CD4-positive, alpha-beta T cell treated with Interleukin-15 for 4 hours (primary cell): ENCODE measurements around the gene EIF3K.
A peak's percentile ranks its signal among the peaks of the same experiment; 100 is the strongest.
"Not testable (repeated sequence)": the region's sequence is repeated elsewhere in the genome, so short reads cannot be mapped to it uniquely, and the experiment has no call there.

ENCODE experiments used
- DNase-seq: peaks from one replicate; pipeline ENCODE4 v3.0.0-alpha.2; 2020; ENCODE audit warnings: low spot score

The EIF3K gene, protein sequence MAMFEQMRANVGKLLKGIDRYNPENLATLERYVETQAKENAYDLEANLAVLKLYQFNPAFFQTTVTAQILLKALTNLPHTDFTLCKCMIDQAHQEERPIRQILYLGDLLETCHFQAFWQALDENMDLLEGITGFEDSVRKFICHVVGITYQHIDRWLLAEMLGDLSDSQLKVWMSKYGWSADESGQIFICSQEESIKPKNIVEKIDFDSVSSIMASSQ

GRCh38 chr19:38618590-38619360 lies at the start of gene EIF3K:
Gene EIF3K (plus strand): TSS chr19:38619188. CDS start chr19:38619269, 81 bp downstream.
- DNase-seq = peak; percentile 98

DNA sequence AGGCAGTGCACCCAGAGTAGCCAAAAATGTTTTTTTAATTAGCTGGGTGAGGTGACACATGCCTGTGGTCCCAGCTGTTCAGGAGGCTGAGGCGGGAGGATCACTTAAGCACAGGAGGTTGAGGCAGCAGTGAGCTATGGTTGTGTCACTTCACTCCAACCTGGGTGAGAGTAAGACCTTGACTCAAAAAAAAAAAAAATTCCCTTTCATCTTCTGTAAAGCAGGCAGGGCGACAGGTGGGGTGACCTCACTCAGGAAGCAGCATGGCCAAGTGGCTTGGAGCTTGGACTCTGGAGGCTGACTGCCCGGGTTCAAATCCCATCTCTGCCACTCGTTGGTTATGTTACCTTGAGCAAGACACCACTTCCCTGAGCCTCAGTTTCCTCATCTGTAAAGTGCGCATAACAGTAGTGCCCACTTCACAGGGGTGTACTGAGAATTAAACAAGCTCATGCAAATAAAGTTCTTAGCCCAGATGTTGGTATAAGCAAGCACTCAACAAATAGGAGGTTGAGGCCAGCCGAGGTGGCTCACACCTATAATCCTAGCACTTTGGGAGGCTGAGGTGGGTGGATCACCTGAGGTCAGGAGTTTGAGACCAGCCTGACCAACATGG lies 49.5 kb upstream of the EIF3K start:
- DNase-seq = no peak

DNA sequence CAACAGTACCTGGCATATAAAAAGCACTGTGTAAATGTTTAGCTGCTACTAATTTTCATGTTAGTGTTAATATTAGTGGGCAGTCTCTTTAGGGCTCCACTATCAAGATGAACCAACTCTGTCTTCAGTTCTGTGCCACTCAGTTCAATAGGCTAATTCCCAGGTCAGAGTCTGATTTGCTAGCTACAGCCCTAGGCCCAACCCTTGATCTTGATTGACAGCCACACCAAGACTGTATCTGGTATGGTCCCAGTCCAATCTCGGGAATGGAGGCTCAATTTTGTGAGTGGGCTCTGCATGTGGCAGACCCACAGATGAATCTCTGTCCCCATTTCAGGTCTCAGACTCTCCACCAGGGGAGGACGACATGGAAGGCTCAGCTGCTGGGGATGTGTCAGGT lies 47.3 kb upstream of the EIF3K start:
- DNase-seq = no peak

- DNase-seq = no peak
Observed at GRCh38 chr19:38577826-38578225, 41.2 kb upstream of the EIF3K start.

GRCh38 chr19:38579304-38579703 lies 39.7 kb upstream of the EIF3K start:
- DNase-seq = peak; percentile 27

GRCh38 chr19:38580080-38580479 lies 38.9 kb upstream of the EIF3K start:
- no peak for DNase-seq

- no peak for DNase-seq
Observed at GRCh38 chr19:38583219-38583984, 35.6 kb upstream of the EIF3K start.

DNA sequence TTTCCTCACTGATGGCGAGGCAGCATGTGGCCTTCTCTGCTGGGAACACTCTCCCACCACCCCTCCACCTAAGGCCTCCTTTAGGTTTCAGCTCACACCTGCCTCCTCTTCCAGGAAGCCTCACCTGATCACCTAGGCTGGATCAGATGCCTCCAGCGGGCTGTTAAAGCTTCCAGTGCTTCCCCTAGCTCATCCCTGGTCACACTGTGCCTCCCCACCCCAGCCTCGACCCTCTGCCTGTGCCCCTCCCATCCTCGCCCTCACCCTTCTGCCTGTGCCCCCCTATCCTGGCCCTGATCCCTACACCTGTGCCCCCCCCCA lies 35.0 kb upstream of the EIF3K start:
- no peak for DNase-seq

- no peak for DNase-seq
Observed at GRCh38 chr19:38587562-38587961, 31.4 kb upstream of the EIF3K start.

DNA sequence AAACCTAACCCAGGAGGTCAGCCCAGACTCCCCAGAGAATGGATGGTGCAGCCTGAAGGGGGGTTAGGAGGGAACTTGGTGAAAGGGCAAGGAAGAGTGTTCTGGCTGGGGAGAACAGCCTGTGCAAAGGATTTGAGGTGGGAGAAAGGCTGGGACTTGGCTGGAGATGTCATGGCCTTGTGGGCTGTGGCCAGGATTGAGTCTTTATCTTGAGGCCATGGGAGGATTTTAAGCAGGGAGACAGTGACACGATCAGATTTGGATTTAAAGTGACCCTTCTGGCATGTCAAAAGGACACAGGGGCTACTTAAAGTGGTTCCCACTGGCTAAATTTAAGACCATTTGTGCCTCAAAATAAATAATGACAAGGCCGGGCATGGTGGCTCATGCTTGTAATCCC lies 30.9 kb upstream of the EIF3K start:
- no peak for DNase-seq

- no peak for DNase-seq
Observed at GRCh38 chr19:38592940-38593339, 26.0 kb upstream of the EIF3K start.

- DNase-seq = no peak
Observed at GRCh38 chr19:38596057-38596981, 22.7 kb upstream of the EIF3K start.

GRCh38 chr19:38597075-38597474 lies 21.9 kb upstream of the EIF3K start:
- no peak for DNase-seq

DNA sequence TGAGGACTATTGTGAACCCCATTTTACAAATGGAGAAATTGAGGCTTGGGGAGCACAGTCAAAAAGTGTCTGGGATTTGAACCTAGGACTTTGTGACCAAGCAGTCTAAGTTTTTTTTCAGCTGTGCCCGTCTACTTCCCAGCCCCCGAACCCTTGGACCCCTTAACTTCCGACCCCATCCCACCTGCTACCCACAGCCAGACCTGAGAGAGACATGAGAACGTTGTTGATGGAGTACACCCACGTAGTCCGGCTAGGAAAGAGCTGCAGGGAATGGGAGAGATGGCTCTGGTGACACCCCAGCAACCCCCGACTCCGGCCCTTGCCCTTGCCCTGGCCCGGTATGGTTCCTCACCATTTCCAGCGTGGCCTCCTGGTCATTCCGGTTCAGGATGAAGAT lies 19.3 kb upstream of the EIF3K start:
- no peak for DNase-seq

- DNase-seq = not testable (repeated sequence)
Observed at GRCh38 chr19:38602856-38603255, 16.1 kb upstream of the EIF3K start.

DNA sequence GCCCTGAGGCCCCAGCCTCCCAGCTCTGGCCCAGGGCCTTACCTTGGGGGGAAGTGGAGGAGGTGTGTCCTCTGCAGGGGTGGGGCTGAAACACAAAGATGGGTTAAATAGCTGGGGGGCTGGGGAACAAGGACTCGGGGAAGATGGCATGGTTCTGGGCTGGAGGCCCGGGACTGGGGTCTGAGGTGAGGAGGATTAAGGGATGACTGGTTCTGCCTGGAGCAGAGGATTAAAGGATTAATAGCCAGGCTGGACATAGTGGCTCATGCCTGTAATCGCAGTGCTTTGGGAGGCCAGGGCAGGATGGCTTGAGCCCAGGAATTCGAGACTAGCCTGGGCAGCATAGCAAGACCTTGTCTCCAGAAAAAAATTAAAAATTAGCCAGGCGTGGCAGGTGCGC lies 12.9 kb upstream of the EIF3K start:
- no peak for DNase-seq

GRCh38 chr19:38614289-38614688 lies 4.7 kb upstream of the EIF3K start:
- no peak for DNase-seq

- no peak for DNase-seq
Observed at GRCh38 chr19:38615007-38615581, 3.9 kb upstream of the EIF3K start.

DNA sequence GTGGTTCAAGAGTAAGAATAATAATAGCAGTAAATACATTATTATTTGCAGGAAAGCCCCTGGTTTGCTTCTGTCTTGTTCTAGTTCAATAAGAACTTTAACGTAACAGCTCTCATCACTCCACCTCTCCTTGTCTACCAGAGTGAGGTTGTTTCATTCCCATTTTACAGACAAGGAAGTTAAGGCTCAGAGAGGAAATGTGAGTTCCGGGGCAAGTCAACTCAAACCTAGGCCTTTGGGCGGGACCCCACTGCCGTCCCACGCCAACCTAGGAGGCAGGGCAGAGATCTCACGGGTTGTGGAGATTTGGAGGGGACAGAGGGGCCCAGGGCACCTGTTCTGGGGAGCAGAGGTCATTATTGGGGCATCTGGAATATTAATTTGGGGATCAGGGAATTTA lies 2.7 kb upstream of the EIF3K start:
- peak; percentile 7 for DNase-seq

DNA sequence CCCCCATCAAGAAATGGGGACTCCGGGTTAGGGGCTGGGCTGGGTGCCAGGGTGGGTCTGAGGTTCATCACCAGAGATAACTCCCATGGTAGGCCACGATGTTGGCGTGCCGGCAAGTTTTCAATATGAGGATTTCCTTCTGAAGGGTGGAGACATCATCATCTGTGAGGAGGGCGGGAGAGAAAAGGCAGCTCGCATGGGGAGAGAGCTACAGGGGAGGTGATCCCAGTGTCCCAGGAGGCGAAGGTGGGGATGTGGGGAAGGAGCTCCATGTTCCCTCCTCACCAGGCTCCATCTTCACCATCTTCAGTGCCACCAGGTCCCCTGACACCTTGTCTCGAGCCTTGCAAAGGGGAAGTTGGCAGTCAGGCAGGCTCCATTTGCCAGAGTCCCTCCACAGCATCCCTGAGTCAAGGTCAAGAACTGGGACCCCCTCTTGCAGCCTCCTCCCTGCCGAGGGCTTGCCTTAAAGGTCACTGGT lies 1.7 kb upstream of the EIF3K start:
- DNase-seq = peak; percentile 3
